ENCODE measurements around the gene TBC1D3. TPM values are rescaled to one million over a fixed set of nuclear protein-coding genes. Genes with fewer than 3 reads are reported as not detected.
"Not testable (repeated sequence)": the region's sequence is repeated elsewhere in the genome, so short reads cannot be mapped to it uniquely, and the experiment has no call there.

TBC1D3 gene
- not detected for total RNA-seq

- H3K9me3 ChIP-seq; DNase-seq; intact Hi-C loops (cut with DNase I); H3K4me1 ChIP-seq; H3K27me3 ChIP-seq; H3K27ac ChIP-seq; H3K4me3 ChIP-seq; H3K36me3 ChIP-seq: not testable (repeated sequence)
- WGBS, 2 donors: no CpG with 5 or more reads among the region's 10 CpGs
Measured at GRCh38 chr17:38192455-38192854, at the start of gene TBC1D3. Gene TBC1D3 (minus strand): TSS chr17:38192555. CDS start chr17:38191029, 1,526 bp downstream.

- H3K27ac ChIP-seq; H3K36me3 ChIP-seq; H3K4me1 ChIP-seq; H3K27me3 ChIP-seq; DNase-seq; H3K4me3 ChIP-seq; H3K9me3 ChIP-seq; intact Hi-C loops (cut with DNase I): not testable (repeated sequence)
- no CpG with 5 or more reads among the region's 1 CpG for WGBS, 2 donors
Measured at GRCh38 chr17:38232790-38233189, 40.4 kb upstream of the TBC1D3 start.

GRCh38 chr17:38225844-38226495 lies 33.6 kb upstream of the TBC1D3 start:
- H3K27ac ChIP-seq; H3K4me3 ChIP-seq; DNase-seq; H3K27me3 ChIP-seq; H3K36me3 ChIP-seq; H3K4me1 ChIP-seq; H3K9me3 ChIP-seq; intact Hi-C loops (cut with DNase I): not testable (repeated sequence)
- WGBS, 2 donors: no CpG with 5 or more reads among the region's 2 CpGs

- H3K4me1 ChIP-seq; H3K27me3 ChIP-seq; intact Hi-C loops (cut with DNase I); H3K27ac ChIP-seq; H3K36me3 ChIP-seq; H3K4me3 ChIP-seq; H3K9me3 ChIP-seq; DNase-seq: not testable (repeated sequence)
- WGBS, 2 donors: no CpG with 5 or more reads among the region's 1 CpG
Measured at GRCh38 chr17:38220867-38221266, 28.5 kb upstream of the TBC1D3 start.

- intact Hi-C loops (cut with DNase I): not testable (repeated sequence)
- no CpG with 5 or more reads among the region's 2 CpGs for WGBS, 2 donors
Measured at GRCh38 chr17:38200271-38200670, 7.9 kb upstream of the TBC1D3 start.

GRCh38 chr17:38134860-38135259 lies 57.5 kb downstream of the TBC1D3 start:
- H3K4me1 ChIP-seq; DNase-seq; H3K36me3 ChIP-seq; H3K9me3 ChIP-seq; H3K27ac ChIP-seq; H3K4me3 ChIP-seq; H3K27me3 ChIP-seq; intact Hi-C loops (cut with DNase I): not testable (repeated sequence)
- no CpG with 5 or more reads among the region's 16 CpGs for WGBS, 2 donors

More at GRCh38 chr17:38200271-38200670, 7.9 kb upstream of the TBC1D3 start:
- H3K36me3 ChIP-seq, H3K27ac ChIP-seq, H3K9me3 ChIP-seq, H3K4me3 ChIP-seq, H3K4me1 ChIP-seq, DNase-seq, H3K27me3 ChIP-seq: not testable (repeated sequence)

Small RNAs within 50 kb of the gene (small RNA-seq; reads per million reads assigned to genes)
- gene RF00019: 0 reads per million in 4 donors
- gene RNA5SP526: 0 reads per million in 4 donors

Other genes with a start within 250 kb of the TBC1D3 start
- gene TBC1D3L, start 203.5 kb downstream of the TBC1D3 start, total RNA-seq: 10 to 100 TPM in 3 of 4 donors, 1 to 10 TPM in 1; 9.5 to 20.7 (median 14.1) TPM
- under 1 TPM in 1 of 4 donors, not detected in 3; 0.57 TPM for gene TBC1D3D, start 188.6 kb downstream of the TBC1D3 start, total RNA-seq
- under 1 TPM in 1 of 4 donors, not detected in 3; 0.15 TPM for gene TBC1D3C, start 123.9 kb downstream of the TBC1D3 start, total RNA-seq
- gene TBC1D3E, start 64.6 kb downstream of the TBC1D3 start, total RNA-seq: not detected
- gene MRPL45, start 104.6 kb upstream of the TBC1D3 start, total RNA-seq: 10 to 100 TPM; 21.3 to 33.0 (median 29.9) TPM
- gene GPR179, start 151.4 kb upstream of the TBC1D3 start, total RNA-seq: under 1 TPM in 1 of 4 donors, not detected in 3; under 0.01 TPM
- gene SOCS7, start 159.3 kb upstream of the TBC1D3 start, total RNA-seq: 10 to 100 TPM in 2 of 4 donors, 1 to 10 TPM in 2; 5.9 to 21.8 (median 15.0) TPM
- gene ARHGAP23, start 235.9 kb upstream of the TBC1D3 start, total RNA-seq: 100 to 1,000 TPM in 2 of 4 donors, 10 to 100 TPM in 2; 75.3 to 180 (median 102) TPM

All from esophagus squamous epithelium (tissue), 5 donors.